Nephron (organoid): Measurements from ENCODE around the gene FAM222A.

Experiments used
- H3K27ac Mint-ChIP-seq, 3 experiments: 2 replicates each; pipeline ENCODE4 v1.8.0; 2020; ENCODE audit warnings: mixed read lengths in 3 of 3, mild to moderate bottlenecking in 2 of 3, moderate library complexity in 1 of 3
- H3K27me3 Mint-ChIP-seq: 2 replicates; pipeline ENCODE4 v1.8.0; 2021; ENCODE audit warnings: low read depth, mild to moderate bottlenecking, moderate library complexity, mixed read lengths
- H3K36me3 Mint-ChIP-seq: 2 replicates; pipeline ENCODE4 v1.8.0; 2020; ENCODE audit warnings: low read depth, mixed read lengths
- H3K4me1 Mint-ChIP-seq: 2 replicates; pipeline ENCODE4 v1.8.0; 2020; ENCODE audit warnings: mixed read lengths
- H3K4me3 Mint-ChIP-seq, 3 experiments: 2 replicates each; pipeline ENCODE4 v1.8.0; 2020; ENCODE audit warnings: mild to moderate bottlenecking in 3 of 3, mixed read lengths in 3 of 3, moderate library complexity in 2 of 3
- H3K9me3 Mint-ChIP-seq: 2 replicates; pipeline ENCODE4 v1.8.0; 2020; ENCODE audit warnings: mixed read lengths
- CTCF ChIP-seq, 3 experiments: fragments of 200-600 bp; sonication (generic); IDR thresholded peaks; one replicate each; pipeline ENCODE4 v1.5.0; 2021; ENCODE audit warnings: antibody characterized with exemption in 3 of 3; ENCODE audit not compliant: unreplicated experiment in 3 of 3

The FAM222A gene

GRCh38 chr12:109818253-109818652 lies 104.6 kb downstream of the FAM222A start:
- Mint-ChIP-seq H3K9me3 (no peaks in the 10 kb centered on the region), H3K27ac (no peak overlapping the region), H3K4me3 (no peak overlapping the region), H3K36me3 (no peaks in the 10 kb centered on the region), H3K27me3 (peaks cover 7% of the 10 kb centered on the region), H3K4me1 (no peaks in the 10 kb centered on the region)
- no peak for TF ChIP-seq CTCF (IDR thresholded peaks at IDR 0.05; ENCODE audit: unreplicated experiment in 3 of 3)

GRCh38 chr12:109818905-109819500 lies 105.4 kb downstream of the FAM222A start:
- Mint-ChIP-seq H3K9me3 (no peaks in the 10 kb centered on the region), H3K4me3 (no peak overlapping the region), H3K27me3 (peaks cover 9% of the 10 kb centered on the region), H3K4me1 (no peaks in the 10 kb centered on the region), H3K27ac (no peak overlapping the region), H3K36me3 (no peaks in the 10 kb centered on the region)
- no peak for TF ChIP-seq CTCF (IDR thresholded peaks at IDR 0.05; ENCODE audit: unreplicated experiment in 3 of 3)
